Muscle layer of colon (tissue), 2 donors: ENCODE results near the gene GNG14.
A peak's percentile ranks its signal among the peaks of the same experiment; 100 is the strongest.
"Not testable (repeated sequence)": the region's sequence is repeated elsewhere in the genome, so short reads cannot be mapped to it uniquely, and the experiment has no call there.

ENCODE experiments used
- H3K27ac ChIP-seq: one replicate; pipeline ENCODE4 v1.7.0; 2013; ENCODE audit warnings: low read depth, mild to moderate bottlenecking, low read length, moderate library complexity
- H3K27me3 ChIP-seq, 2 donors: one replicate each; pipeline ENCODE4 v1.7.0; 2013; ENCODE audit warnings: low read length in 2 of 2, mild to moderate bottlenecking in 2 of 2; ENCODE audit not compliant: insufficient read depth in 2 of 2, control insufficient read depth in 1 of 2
- H3K36me3 ChIP-seq: one replicate; pipeline ENCODE4 v1.7.0; 2013; ENCODE audit warnings: mild to moderate bottlenecking, low read length; ENCODE audit not compliant: insufficient read depth
- H3K4me1 ChIP-seq: one replicate; pipeline ENCODE4 v1.7.0; 2013; ENCODE audit warnings: mild to moderate bottlenecking, low read length; ENCODE audit not compliant: insufficient read depth
- H3K4me3 ChIP-seq, 2 donors: one replicate each; pipeline ENCODE4 v1.7.0; 2013; ENCODE audit warnings: low read length in 2 of 2, low read depth in 1 of 2, mild to moderate bottlenecking in 1 of 2, moderate library complexity in 1 of 2
- H3K9ac ChIP-seq: one replicate; pipeline ENCODE4 v1.7.0; 2013; ENCODE audit warnings: low read length
- H3K9me3 ChIP-seq: one replicate; pipeline ENCODE4 v1.7.0; 2013; ENCODE audit warnings: mild to moderate bottlenecking, low read length
- donor health status: abdominal sarcoma.
- donor health status: Adenocarcinoma of cecum.

GNG14 gene

DNA sequence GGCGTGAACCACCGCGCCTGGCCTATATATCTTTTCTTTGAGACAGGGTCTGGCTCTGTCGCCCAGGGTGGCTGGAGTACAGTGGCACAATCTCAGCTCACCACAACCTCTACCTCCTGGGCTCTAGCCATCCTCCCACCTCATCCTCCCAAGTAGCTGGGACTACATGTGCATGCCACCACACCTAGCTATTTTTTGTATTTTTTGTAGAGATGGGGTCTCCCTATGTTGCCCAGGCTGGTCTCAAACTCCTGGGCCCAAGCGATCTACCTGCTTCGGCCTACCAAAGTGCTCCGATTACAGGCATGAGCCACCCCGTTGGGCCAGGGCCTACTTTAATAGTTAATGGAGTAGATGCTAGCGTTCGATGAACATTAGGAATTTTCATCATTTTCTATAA lies 32.5 kb downstream of the GNG14 start:
- Histone ChIP-seq H3K9ac (peak overlapping the region; percentile 7), H3K36me3 (peaks cover 23% of the 10 kb centered on the region), H3K9me3 (no peaks in the 10 kb centered on the region), H3K4me1 (peaks cover 30% of the 10 kb centered on the region), H3K4me3 (peak overlapping the region; percentile 89 to 91), H3K27me3 (no peaks in the 10 kb centered on the region), H3K27ac (peak overlapping the region; percentile 94)

GRCh38 chr19:12720851-12721655 lies 33.3 kb downstream of the GNG14 start:
- Histone ChIP-seq H3K4me3 (peak overlapping the region; percentile 89 to 91), H3K9ac (peak overlapping the region; percentile 99), H3K27me3 (no peaks in the 10 kb centered on the region), H3K36me3 (peaks cover 16% of the 10 kb centered on the region), H3K4me1 (peaks cover 30% of the 10 kb centered on the region), H3K9me3 (no peaks in the 10 kb centered on the region), H3K27ac (peak overlapping the region; percentile 94)

DNA sequence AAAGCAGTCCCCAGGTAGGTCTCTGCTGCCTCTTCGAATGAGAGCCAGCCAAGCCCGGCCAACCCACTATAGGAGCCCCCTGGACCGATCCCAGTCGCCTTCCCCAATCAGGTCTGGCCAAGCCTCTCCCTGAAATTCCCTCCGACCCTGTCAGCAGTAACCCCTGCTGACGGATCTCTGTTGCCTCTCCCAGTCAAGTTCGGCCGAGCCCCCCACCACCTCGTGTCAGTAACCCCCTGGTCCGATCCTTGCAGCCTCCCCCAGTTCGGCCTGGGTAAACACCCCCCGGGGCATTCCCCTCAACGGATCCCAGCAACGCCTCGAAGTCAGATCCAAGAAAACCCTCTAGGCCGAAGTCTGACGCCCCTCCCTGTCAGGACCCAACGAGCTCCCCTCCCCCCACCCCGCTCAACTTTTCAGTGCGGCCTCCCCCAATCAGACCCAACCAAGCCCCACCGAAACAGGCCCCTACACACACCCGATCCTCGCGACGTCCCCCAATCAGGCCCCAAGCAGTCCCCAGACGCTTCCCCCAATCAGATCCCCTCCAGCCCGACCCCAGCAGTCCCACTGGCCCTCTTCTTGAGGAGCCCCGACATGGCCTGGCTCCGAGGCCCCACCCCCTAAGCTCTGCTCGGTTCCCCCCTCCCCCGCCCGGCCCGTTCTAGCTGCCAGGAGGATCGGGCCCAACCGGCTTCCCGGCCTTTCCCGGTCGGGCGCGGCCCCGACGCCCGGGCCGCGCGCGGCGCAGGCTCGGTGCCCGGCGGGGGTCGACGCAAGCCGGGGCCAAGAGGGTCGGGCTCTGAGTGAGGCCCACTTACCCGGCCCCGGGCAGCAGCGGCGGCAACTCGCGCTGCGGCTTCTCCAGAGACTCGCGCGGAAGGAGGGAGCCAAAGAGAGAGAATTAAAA lies 34.1 kb downstream of the GNG14 start:
- Histone ChIP-seq H3K36me3 (peaks cover 9% of the 10 kb centered on the region), H3K27me3 (no peaks in the 10 kb centered on the region), H3K4me1 (peaks cover 30% of the 10 kb centered on the region), H3K4me3 (peak overlapping the region; percentile 89 to 91), H3K9me3 (no peaks in the 10 kb centered on the region), H3K9ac (peak overlapping the region; percentile 99), H3K27ac (peak overlapping the region; percentile 94)

DNA sequence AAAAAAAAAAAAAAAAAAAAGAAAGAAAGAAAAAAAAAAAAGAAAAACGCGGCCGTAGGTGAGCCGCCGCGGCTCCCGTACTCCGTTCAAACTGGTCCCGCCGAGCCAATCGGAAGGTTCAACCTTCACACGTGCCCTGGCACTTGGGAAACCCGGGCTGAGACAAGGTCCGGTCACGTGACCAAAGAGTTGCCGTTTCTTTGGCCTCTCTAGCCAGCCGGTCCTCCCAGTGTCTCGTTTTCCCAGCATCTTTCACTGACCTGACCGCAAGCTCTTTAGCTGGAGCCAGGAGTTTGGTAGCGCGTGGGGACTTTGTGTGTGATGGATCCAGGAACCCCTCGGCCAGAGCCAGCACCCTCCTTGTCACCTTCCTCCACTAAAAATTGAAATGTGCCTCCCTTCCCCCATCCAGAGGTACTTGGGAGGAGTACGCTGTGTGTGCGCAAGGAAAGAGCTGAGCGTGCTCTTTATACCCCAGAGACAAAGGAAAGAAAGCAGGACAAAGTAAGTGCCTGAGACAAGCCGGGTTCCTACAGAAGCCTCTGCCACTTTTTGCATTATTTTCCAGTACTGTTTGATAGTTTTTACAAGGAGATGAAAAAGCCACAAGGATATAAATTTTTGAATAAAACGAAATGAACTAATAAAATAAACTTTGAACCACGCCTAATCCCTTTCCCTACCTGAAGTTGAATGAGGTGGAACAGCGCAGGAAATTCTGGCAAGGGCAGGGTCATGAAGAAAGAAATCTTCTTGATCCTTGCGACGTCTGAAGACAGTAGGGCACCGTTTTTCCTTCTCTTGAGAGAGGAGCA lies 35.0 kb downstream of the GNG14 start:
- Histone ChIP-seq H3K9me3 (no peaks in the 10 kb centered on the region), H3K27me3 (no peaks in the 10 kb centered on the region), H3K4me3 (peak overlapping the region; percentile 89 to 94), H3K36me3 (peaks cover 9% of the 10 kb centered on the region), H3K4me1 (peaks cover 30% of the 10 kb centered on the region), H3K27ac (peak overlapping the region; percentile 94), H3K9ac (peak overlapping the region; percentile 51)

DNA sequence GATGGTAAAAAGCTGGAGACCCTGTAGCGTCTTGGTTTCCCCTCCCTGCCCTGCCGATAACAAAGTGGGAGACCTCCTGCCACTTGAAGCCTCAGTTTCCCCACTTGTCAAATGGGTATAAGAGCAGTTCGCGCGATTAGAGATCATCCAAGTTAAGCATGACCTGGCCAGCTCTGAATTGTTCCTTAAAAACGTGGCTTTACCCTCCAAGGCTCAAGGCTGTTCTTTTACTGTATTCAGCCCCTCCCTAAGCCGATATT lies 35.5 kb downstream of the GNG14 start:
- Histone ChIP-seq H3K27me3 (no peaks in the 10 kb centered on the region), H3K36me3 (peaks cover 8% of the 10 kb centered on the region), H3K9me3 (no peaks in the 10 kb centered on the region), H3K27ac (peak overlapping the region; percentile 94), H3K4me1 (peaks cover 30% of the 10 kb centered on the region), H3K4me3 (peak overlapping the region; percentile 62 to 94), H3K9ac (peak overlapping the region; percentile 51)

- H3K27ac ChIP-seq = peak within 1 kb of the TSS; percentile 94
- no peaks in the 10 kb centered on the region for H3K9me3 ChIP-seq
- H3K27me3 ChIP-seq = no peaks in the 10 kb centered on the region
- peaks cover 30% of the 10 kb centered on the region for H3K4me1 ChIP-seq
- H3K9ac ChIP-seq = peak within 1 kb of the TSS; percentile 51
- peak within 1 kb of the TSS; percentile 62 to 94 for H3K4me3 ChIP-seq
- peaks cover 7% of the 10 kb centered on the region for H3K36me3 ChIP-seq
Measured at GRCh38 chr19:12723641-12724426, 36.0 kb downstream of the GNG14 start, which contains the start of gene TNPO2. TNPO2 (minus strand) TSS chr19:12723932; CDS start chr19:12720977, 2,955 bp downstream.

DNA sequence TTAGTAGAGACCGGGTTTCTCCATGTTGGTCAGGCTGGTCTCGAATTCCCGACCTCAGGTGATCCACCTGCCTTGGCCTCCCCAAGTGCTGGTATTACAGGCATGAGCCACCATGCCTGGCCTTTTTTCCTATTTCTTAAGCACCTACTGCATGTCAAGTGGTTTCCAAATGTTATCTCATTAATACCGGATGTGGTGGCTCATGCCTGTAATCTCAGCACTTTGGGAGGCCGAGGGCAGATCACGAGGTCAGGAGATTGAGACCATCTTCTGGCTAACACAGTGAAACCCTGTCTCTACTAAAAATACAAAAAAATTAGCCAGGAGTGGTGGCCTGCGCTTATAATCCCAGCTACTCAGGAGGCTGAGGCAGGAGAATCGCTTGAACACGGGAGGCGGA lies 37.8 kb downstream of the GNG14 start:
- not testable (repeated sequence) for H3K9me3 ChIP-seq, H3K4me3 ChIP-seq, H3K27ac ChIP-seq, H3K27me3 ChIP-seq, H3K9ac ChIP-seq
- Histone ChIP-seq H3K4me1 (peaks cover 18% of the 10 kb centered on the region), H3K36me3 (peaks cover 18% of the 10 kb centered on the region)

DNA sequence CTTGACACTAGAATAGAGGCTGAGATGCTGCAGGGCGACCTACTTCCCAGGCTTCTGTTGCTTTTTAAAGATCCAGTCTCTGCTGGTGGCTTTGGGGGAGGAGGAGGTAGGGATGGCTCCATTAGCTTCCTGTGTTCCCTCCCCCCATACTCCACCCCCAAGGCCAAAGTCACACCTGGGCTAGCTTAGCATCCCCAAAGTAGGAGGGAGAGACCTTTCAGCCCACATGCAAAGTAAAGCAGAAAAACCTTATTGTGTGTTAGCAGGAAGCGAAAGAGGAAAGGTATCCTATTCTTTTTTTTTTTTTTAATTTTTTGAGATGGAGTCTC lies 39.2 kb downstream of the GNG14 start:
- Histone ChIP-seq H3K36me3 (peaks cover 23% of the 10 kb centered on the region), H3K27ac (no peak overlapping the region), H3K9me3 (no peaks in the 10 kb centered on the region), H3K27me3 (no peaks in the 10 kb centered on the region), H3K4me3 (no peak overlapping the region), H3K4me1 (peaks cover 22% of the 10 kb centered on the region), H3K9ac (no peak overlapping the region)

DNA sequence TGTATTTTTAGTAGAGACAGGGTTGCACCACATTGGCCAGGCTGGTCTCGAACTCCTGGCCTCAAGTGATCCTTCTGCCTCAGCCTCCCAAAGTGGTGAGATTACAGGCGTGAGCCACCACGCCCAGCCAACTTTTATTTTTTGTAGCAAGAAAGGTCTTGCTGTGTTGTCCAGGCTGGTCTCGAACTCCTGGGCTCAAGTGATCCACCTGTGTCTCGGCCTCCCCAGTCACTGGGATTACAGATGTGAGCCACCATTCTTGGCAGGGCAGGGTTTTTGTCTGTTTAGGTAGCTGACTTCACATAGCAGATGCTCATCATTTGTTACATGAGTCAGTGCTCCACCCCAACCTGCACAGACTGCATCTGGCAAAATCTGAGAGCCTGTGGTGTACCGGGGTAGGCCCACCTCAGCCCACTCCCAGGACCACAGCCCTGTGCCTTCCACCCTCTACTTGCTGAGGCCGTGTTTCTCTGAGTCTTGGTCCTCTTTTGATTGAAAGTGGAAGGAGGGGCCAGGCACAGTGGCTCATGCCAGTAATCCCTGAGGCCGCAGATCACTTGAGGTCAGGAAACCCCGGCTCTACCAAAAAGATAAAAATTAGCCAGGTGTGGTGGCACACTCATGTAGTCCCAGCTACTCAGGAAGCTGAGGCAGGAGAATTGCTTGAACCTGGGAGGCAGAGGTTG lies 40.1 kb downstream of the GNG14 start:
- H3K9me3 ChIP-seq = no peaks in the 10 kb centered on the region
- no peaks in the 10 kb centered on the region for H3K27me3 ChIP-seq
- no peak overlapping the region for H3K27ac ChIP-seq
- peaks cover 29% of the 10 kb centered on the region for H3K4me1 ChIP-seq
- H3K36me3 ChIP-seq = peaks cover 23% of the 10 kb centered on the region
- no peak overlapping the region for H3K4me3 ChIP-seq
- no peak overlapping the region for H3K9ac ChIP-seq

DNA sequence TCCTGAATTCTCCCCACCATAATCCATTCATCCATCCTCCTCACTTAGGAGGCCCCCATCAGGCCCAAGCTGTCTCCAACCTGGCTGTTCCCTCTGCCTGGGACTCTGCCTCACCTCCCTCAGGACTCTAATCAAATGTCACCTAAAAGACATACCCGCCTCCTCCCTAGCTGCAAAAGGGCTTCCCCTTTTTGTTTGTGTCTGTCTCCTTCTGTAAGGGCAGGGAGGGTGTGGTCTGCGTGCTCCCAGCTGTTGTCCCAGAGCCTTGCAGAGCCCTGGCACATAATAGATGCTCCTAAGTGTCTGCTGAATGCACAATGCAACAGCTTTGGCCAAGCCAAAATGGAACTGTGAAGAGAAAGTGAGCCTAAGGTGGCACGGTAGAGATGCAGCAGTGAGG lies 42.3 kb downstream of the GNG14 start:
- Histone ChIP-seq H3K27ac (no peak overlapping the region), H3K9me3 (no peaks in the 10 kb centered on the region), H3K4me1 (peaks cover 24% of the 10 kb centered on the region), H3K4me3 (no peak overlapping the region), H3K27me3 (no peaks in the 10 kb centered on the region), H3K9ac (no peak overlapping the region), H3K36me3 (peaks cover 23% of the 10 kb centered on the region)
